KMS-11 (cell line): ENCODE results near the gene LMCD1.

Experiments
- H2AFZ ChIP-seq: fragments of 200-600 bp; sonication (generic); 2 replicates; pipeline ENCODE4 v1.6.1; 2016; ENCODE audit warnings: antibody characterized with exemption, mixed run types, low read depth
- H3K27ac ChIP-seq: fragments of 200-600 bp; sonication (generic); 2 replicates; pipeline ENCODE4 v1.6.1; 2016; ENCODE audit warnings: mild to moderate bottlenecking, mixed run types
- H3K27me3 ChIP-seq: fragments of 200-600 bp; sonication (generic); 2 replicates; pipeline ENCODE4 v1.6.1; 2017; ENCODE audit warnings: mild to moderate bottlenecking, low read depth, mixed run types, moderate library complexity; ENCODE audit not compliant: insufficient read depth
- H3K36me3 ChIP-seq: fragments of 200-600 bp; sonication (generic); 2 replicates; pipeline ENCODE4 v1.6.1; 2017; ENCODE audit warnings: mild to moderate bottlenecking, mixed run types; ENCODE audit not compliant: insufficient read depth
- H3K4me1 ChIP-seq: fragments of 200-600 bp; sonication (generic); 2 replicates; pipeline ENCODE4 v1.6.1; 2016; ENCODE audit warnings: mild to moderate bottlenecking, low read depth, mixed run types; ENCODE audit not compliant: poor library complexity, severe bottlenecking
- H3K4me2 ChIP-seq: fragments of 200-600 bp; sonication (generic); 2 replicates; pipeline ENCODE4 v1.7.0; 2016; ENCODE audit warnings: mild to moderate bottlenecking, mixed run types
- H3K4me3 ChIP-seq: fragments of 200-600 bp; sonication (generic); IDR thresholded peaks from 2 replicates; pipeline ENCODE4 v1.6.1; 2017; ENCODE audit warnings: low read depth, low read length, mixed read lengths; ENCODE audit not compliant: insufficient read depth
- H3K79me2 ChIP-seq: fragments of 200-600 bp; sonication (generic); 2 replicates; pipeline ENCODE4 v1.6.1; 2016; ENCODE audit warnings: low read depth, mixed run types; ENCODE audit not compliant: insufficient read depth
- H3K9ac ChIP-seq: fragments of 200-600 bp; sonication (generic); 2 replicates; pipeline ENCODE4 v1.6.1; 2016; ENCODE audit warnings: mild to moderate bottlenecking, mixed run types
- H4K20me1 ChIP-seq: fragments of 200-600 bp; sonication (generic); 2 replicates; pipeline ENCODE4 v1.6.1; 2016; ENCODE audit warnings: mild to moderate bottlenecking, mixed run types; ENCODE audit not compliant: insufficient read depth
- TF ChIP-seq, protein P1 (sequence below): fragments of 200-600 bp; sonication (generic); conservative IDR thresholded peaks from 2 replicates; pipeline ENCODE4 v1.6.1; 2017; ENCODE audit warnings: low read depth, mild to moderate bottlenecking, antibody characterized with exemption, low read length, moderate library complexity, mixed read lengths

The LMCD1 gene

DNA sequence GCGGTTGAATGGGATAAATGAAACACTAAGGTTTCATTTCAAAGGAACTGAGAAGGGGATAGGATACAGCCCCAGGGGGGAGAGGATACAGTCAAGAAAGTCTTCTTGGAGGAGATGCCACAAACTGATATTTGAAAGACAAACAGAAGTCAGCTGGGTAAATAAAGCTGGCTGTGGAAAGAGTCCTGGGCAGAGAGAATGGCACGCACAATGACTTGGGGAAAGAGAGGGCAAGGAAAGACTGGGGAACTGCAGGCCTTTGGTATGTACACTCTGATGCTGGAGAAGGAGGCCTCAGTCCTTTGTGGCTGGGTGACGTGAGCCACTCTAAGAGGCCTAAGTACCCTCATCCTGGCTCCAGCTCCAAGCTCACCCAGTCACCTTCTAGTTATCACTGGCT lies 45.2 kb upstream of the LMCD1 start:
- no peak overlapping the region for H3K4me3 ChIP-seq
- no peaks in the 10 kb centered on the region for H3K27me3 ChIP-seq
- no peaks in the 10 kb centered on the region for H3K36me3 ChIP-seq
- H2AFZ ChIP-seq: no peak overlapping the region
- TF ChIP-seq, protein P1, sequence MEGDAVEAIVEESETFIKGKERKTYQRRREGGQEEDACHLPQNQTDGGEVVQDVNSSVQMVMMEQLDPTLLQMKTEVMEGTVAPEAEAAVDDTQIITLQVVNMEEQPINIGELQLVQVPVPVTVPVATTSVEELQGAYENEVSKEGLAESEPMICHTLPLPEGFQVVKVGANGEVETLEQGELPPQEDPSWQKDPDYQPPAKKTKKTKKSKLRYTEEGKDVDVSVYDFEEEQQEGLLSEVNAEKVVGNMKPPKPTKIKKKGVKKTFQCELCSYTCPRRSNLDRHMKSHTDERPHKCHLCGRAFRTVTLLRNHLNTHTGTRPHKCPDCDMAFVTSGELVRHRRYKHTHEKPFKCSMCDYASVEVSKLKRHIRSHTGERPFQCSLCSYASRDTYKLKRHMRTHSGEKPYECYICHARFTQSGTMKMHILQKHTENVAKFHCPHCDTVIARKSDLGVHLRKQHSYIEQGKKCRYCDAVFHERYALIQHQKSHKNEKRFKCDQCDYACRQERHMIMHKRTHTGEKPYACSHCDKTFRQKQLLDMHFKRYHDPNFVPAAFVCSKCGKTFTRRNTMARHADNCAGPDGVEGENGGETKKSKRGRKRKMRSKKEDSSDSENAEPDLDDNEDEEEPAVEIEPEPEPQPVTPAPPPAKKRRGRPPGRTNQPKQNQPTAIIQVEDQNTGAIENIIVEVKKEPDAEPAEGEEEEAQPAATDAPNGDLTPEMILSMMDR: no peak
- H3K79me2 ChIP-seq: no peaks in the 10 kb centered on the region
- H3K9ac ChIP-seq: no peak overlapping the region
- no peak overlapping the region for H3K4me2 ChIP-seq
- no peak overlapping the region for H3K27ac ChIP-seq
- no peaks in the 10 kb centered on the region for H3K4me1 ChIP-seq
- no peaks in the 10 kb centered on the region for H4K20me1 ChIP-seq

DNA sequence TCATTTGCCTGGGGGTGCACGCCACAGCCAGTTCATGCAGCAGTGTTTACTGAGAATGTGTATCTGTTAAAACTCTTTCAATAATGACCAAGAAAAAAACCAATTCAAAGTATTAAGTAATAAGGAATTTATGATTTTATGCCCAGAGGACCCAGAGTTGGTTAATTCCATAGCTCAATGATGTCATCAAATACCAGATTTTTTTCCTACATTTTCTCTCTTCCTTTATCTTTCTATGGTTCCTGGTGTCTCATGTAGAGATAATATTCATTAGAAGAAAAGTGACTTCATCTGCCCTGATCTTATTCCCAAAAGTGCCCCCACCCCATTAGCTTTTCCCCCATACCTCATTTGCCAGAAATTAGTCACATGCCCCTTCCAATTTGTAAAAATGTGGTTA lies 44.6 kb upstream of the LMCD1 start:
- TF ChIP-seq, protein P1: no peak
- no peak overlapping the region for H3K9ac ChIP-seq
- H3K4me1 ChIP-seq: no peaks in the 10 kb centered on the region
- no peaks in the 10 kb centered on the region for H3K79me2 ChIP-seq
- no peak overlapping the region for H3K27ac ChIP-seq
- no peaks in the 10 kb centered on the region for H4K20me1 ChIP-seq
- H3K4me3 ChIP-seq: no peak overlapping the region
- no peak overlapping the region for H3K4me2 ChIP-seq
- H3K36me3 ChIP-seq: no peaks in the 10 kb centered on the region
- no peak overlapping the region for H2AFZ ChIP-seq
- H3K27me3 ChIP-seq: no peaks in the 10 kb centered on the region

DNA sequence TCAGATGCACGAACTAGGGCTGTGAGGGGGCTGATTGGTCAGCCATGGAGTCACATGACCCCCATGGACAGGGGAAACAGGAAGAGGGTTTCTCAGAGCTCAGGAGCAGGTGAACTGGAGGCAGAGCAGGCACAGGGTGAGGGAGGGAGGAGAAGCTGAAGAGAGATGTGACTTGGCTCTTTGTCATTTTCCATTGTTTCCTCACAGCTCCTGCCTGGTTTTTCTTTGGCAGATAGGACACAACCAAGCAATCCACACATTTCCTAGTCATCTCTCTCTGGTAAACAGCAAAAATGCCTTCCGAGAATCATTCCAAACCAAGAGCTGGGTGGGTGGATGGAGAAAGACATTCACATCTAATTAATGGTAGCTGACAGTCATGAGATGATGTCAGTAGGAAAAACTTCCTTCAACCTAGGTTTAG lies 43.4 kb upstream of the LMCD1 start:
- Histone ChIP-seq H3K27ac (no peak overlapping the region), H3K9ac (no peak overlapping the region), H3K4me2 (no peak overlapping the region)

DNA sequence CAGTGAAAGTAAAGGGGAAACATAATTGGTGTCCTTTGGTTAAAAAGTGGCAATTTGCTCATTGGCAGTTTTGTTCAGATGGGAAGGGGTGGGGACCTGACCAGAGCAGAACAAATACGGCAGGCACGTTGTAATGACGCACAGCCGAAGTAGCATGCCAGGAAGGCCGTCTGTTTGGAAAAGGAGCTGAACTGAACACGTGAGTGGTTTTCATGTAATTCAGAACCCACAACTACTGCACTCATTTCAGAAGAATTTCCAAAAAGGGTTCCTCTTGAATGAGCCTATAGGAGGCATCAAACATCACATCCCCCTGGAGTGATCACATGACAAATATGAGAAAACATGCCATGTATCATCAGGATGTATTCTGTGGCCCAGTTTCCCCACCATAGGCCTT lies 42.9 kb upstream of the LMCD1 start:
- H3K4me1 ChIP-seq: no peaks in the 10 kb centered on the region
- no peak overlapping the region for H3K9ac ChIP-seq
- TF ChIP-seq, protein P1: no peak
- H3K4me3 ChIP-seq: no peak overlapping the region
- no peaks in the 10 kb centered on the region for H3K79me2 ChIP-seq
- H3K27ac ChIP-seq: no peak overlapping the region
- H4K20me1 ChIP-seq: no peaks in the 10 kb centered on the region
- no peaks in the 10 kb centered on the region for H3K36me3 ChIP-seq
- H2AFZ ChIP-seq: no peak overlapping the region
- no peaks in the 10 kb centered on the region for H3K27me3 ChIP-seq
- H3K4me2 ChIP-seq: no peak overlapping the region

More for the DNA sequence above, 43.4 kb upstream of the LMCD1 start:
- no peaks in the 10 kb centered on the region for H3K4me1 ChIP-seq
- H3K4me3 ChIP-seq: no peak overlapping the region
- TF ChIP-seq, protein P1: no peak
- no peaks in the 10 kb centered on the region for H4K20me1 ChIP-seq
- no peaks in the 10 kb centered on the region for H3K36me3 ChIP-seq
- no peaks in the 10 kb centered on the region for H3K79me2 ChIP-seq
- H2AFZ ChIP-seq: no peak overlapping the region
- no peaks in the 10 kb centered on the region for H3K27me3 ChIP-seq
